22Rv1 (cell line): ENCODE measurements around the gene MEGF11.

Experiments used
- ZFX ChIP-seq: fragments of 450-650 bp; IDR thresholded peaks from 2 replicates; pipeline ENCODE4 v1.6.1; 2017; ENCODE audit warnings: antibody characterized with exemption, borderline replicate concordance
- TF ChIP-seq, protein P1 (sequence below): fragments of 450-650 bp; IDR thresholded peaks from 2 replicates; pipeline ENCODE4 v1.5.1; 2017; ENCODE audit warnings: mild to moderate bottlenecking

DNA sequence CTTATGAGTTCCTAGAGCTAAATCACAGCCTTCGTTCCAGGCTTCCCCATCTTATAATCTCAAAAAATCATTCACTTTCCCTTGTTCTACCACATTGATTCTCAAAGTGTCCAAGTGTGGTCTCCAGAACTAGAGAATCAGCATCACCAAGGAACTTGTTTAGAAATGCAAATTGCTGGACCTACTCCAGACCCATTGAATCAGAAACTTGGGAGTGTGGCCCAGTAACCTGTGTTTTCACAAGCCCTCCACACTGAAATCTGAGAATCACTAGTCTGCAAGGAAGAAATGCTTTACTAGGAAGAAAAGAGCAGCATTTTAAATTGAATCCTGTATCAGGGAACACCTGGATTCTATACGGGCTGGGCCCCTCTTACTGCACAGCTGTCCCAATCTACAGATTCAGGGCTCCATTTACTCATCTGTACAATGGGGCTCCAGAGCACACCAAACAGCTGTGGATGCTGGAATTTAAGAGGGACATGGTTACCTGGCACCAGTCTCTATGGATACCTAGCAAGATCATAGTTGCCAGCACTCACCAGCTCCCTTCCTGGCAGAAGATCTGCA lies 3.9 kb downstream of the MEGF11 start:
- TF ChIP-seq, protein P1, sequence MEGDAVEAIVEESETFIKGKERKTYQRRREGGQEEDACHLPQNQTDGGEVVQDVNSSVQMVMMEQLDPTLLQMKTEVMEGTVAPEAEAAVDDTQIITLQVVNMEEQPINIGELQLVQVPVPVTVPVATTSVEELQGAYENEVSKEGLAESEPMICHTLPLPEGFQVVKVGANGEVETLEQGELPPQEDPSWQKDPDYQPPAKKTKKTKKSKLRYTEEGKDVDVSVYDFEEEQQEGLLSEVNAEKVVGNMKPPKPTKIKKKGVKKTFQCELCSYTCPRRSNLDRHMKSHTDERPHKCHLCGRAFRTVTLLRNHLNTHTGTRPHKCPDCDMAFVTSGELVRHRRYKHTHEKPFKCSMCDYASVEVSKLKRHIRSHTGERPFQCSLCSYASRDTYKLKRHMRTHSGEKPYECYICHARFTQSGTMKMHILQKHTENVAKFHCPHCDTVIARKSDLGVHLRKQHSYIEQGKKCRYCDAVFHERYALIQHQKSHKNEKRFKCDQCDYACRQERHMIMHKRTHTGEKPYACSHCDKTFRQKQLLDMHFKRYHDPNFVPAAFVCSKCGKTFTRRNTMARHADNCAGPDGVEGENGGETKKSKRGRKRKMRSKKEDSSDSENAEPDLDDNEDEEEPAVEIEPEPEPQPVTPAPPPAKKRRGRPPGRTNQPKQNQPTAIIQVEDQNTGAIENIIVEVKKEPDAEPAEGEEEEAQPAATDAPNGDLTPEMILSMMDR: no peak
- no peak for TF ChIP-seq ZFX
